NCI-H128 (cell line): ENCODE results near the gene MTOR.

ENCODE experiments used
- DNase-seq: peaks from one replicate; lab custom pipeline; 2025; ENCODE audit not compliant: unreplicated experiment; lab: John Stamatoyannopoulos, UW

MTOR gene

GRCh38 chr1:11152755-11153154 lies 109.6 kb downstream of the MTOR start:
- DNase-seq = no peak

DNA sequence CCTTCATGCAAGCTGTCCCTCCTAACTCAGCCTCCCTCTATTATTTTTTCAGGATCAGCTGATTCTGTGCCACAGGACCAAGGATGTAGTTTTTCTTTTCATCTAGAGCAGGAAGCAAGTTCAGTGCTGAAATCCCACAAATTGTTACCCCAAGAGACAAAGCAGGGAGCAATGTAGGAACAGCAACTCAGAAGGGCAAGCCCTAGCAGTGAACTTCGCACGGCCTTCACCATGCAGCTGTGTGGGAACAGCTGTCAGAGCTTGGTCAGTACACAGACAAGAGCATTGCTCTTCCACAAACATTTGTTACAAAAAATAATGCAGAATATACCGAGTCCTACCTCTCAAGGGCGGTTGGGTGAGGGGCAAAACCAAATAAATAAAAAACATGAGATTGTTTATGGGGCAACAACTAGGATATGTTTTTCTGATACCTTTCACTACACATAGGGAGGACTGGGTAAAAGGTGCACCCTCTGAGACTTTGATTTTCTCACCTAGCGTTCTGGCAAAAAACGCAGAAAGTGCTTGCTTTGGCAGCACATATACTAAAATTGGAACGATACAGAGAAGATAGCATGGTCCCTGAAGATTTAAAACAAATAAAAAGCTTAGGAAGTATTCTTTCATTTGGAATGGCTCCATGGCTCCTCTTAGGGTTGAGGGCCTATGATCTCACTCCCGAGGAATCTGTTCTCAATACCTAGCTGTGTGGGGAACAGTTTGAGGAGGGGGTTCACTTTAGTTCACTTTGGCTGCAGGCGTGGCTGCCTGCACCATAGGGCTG lies 110.3 kb downstream of the MTOR start:
- no peak for DNase-seq

GRCh38 chr1:11151114-11151513 lies 111.2 kb downstream of the MTOR start:
- DNase-seq = no peak

DNA sequence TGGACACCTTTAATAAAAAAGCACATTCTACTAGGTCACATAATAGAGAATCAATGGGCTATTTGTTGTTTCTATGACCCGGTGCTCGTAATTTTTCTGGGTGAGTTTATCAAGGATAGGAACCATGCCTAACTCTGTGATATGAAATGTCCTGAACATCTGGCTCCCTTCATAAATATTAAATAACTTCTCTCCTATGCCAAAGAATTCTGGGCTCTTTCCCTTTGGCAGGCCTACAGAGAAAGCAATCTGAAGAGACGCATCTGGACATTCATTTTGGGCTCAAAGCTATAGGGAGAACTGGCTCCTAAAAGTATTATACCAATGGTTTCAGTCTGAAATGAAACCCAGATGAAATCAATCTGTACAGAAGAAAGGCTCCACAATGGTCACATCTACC lies 112.0 kb downstream of the MTOR start:
- no peak for DNase-seq

- no peak for DNase-seq
Measured at GRCh38 chr1:11147197-11147770, 115.1 kb downstream of the MTOR start.

DNA sequence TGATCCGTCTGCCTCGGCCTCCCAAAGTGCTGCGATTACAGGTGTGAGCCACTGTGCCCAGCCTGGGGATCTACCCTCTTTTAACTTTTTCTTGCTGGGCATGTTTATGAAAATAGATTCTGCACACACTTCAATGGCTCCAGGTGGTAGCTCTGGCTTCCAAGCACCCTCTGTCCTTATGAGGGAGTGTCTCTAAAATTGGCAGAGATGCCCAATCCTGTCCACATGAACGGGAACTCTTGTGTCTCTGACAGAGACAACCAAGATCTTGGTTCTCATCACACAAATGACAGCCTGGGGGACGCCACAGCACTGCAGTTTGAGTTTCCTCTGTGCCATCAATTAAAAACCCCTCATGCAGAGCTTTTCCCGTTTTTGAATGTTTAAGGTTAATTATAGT lies 116.6 kb downstream of the MTOR start:
- DNase-seq = no peak

GRCh38 chr1:11144570-11145256 lies 117.6 kb downstream of the MTOR start:
- DNase-seq = no peak

DNA sequence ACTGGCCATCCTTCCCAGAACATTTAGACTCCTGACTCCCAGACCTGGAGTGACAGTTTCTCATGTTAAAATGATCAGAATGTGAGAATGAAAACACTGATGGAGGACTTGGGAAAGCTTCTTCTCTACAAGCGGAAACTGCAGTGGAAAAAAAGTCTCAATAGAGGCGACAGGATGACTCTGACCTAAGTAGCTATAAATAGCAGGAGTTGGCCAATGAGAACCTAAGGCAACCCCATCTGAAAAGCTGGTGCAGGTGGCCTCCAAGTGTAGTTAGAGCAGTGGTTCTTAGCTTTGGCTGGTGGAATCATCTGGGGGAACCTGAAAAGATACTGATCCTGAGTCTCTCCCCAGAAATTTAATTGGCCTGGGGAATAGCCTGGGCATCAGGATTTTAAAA lies 118.4 kb downstream of the MTOR start:
- no peak for DNase-seq

DNA sequence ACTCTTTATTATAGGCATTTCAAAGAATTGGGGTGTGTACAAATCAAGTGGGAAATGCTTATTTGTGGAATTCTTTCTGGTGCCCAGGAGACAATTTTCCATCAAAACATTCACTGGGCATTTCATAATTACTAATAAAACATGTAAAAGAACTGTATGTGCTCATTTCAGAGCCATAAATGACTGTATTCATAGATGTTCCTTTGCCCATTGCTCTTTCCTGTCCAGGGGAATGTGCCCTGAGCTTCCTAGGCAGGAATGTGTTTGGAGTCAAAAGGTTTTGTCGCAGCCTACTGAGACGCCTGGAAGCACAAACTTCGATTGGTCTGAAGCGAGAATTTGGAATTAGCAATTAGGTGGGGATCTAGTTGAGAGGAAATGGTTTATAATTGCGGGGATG lies 119.0 kb downstream of the MTOR start:
- DNase-seq = no peak

DNA sequence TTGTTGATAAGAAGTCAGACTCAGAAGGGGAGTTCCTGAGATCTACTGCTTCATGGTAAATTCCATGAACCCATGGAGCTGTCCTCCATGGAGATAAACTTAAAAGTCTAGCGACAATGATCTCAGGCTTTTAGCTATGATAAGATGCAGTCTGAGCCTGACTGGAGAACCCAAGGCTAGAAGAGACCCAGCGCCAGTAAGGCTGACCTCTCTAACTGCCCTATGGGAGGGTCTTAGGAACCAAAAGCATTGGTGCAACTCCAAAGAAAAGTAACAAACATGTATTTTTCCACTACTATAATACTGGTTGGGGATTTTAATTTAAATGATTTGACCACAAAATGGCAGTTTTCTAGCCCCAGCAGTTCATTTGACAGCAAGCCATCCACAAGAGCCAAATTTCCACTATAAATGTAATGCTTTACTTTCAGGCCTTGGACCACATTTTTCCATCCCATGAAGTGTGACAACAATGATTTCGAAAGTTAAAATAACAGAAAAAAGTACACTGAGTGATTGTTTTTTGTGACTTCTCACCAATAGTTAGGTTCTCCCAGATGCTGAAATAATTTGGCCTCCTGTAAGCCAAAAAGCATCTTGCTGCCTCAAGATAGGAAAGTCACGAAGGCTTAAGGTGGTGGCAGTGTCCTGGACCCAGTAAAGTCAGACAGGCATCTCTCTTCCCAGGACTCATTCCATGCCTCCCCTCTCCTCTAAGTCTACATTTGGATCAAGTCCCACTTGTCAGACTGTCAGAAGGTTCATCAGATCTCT lies 119.5 kb downstream of the MTOR start:
- no peak for DNase-seq

DNA sequence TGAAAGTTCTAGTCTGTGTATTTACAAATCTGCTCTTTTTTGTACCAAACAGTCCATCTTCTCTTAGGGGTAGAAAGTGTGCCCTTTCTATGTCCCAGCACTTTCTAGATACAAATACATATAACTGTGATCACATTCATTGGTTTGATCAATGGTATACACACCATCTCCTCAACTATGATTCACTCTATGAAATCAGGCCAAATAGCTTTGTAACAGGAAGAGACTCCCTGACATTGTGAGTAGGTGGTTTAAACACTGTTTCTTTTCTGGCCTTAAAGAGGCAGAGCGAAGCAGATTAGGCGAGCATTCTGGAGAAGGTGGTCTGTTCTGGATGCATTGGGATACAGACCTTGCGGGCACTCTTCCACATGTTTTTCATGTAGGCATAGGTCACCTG lies 123.4 kb downstream of the MTOR start:
- no peak for DNase-seq

- no peak for DNase-seq
Measured at GRCh38 chr1:11138029-11138428, 124.3 kb downstream of the MTOR start.

DNA sequence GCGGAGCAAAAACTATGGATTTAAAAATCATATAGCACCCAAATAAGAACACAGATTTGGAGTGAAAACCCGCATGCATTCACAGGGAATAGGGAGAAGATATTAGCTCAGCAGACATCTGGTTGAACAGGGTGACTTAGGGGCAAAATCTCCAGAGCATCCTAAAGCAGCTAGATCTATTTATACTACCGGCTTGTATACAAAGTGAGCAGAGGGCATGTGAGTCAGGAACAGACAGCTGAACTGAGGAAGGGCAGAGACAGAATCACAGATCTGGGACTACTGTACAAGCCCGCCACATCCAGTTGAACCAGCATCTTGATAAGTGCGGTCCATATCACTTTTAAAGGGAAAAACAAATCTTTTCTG lies 127.5 kb downstream of the MTOR start:
- DNase-seq = no peak

DNA sequence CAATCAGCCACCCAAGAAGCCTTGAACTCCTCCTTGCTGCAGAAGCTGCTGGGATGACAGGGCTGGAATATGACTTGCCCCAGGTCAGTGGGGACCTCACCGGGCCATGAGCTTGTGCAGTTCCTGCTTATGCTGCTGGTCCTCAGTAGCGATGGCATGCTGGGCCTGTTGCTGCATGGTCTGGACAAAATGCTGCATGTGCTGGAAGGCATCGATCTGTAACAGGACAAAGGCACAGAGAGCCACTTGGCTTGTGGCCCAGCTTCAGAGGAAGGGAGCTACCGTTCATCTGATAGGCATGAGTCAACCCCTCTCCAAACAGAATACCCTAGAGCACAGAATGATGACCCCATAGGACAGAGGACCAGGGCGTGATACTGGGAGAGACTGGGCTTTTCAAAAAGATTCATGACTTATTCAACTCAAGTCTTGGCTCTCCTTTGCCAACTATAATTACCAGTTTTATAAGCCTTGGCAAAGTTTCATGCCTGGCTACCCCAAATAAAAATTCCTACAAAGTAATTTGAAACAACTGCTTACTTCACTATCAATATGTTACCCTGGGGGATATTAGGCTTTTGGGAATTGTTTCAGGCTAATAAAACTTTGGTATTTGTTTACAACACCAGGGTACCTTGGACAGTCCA lies 128.0 kb downstream of the MTOR start:
- no peak for DNase-seq

- no peak for DNase-seq
Measured at GRCh38 chr1:11132563-11133293, 129.6 kb downstream of the MTOR start.

- no peak for DNase-seq
Measured at GRCh38 chr1:11131816-11132215, 130.5 kb downstream of the MTOR start.

GRCh38 chr1:11130406-11130805 lies 131.9 kb downstream of the MTOR start:
- DNase-seq = no peak

- no peak for DNase-seq
Measured at GRCh38 chr1:11129649-11130390, 132.5 kb downstream of the MTOR start.

DNA sequence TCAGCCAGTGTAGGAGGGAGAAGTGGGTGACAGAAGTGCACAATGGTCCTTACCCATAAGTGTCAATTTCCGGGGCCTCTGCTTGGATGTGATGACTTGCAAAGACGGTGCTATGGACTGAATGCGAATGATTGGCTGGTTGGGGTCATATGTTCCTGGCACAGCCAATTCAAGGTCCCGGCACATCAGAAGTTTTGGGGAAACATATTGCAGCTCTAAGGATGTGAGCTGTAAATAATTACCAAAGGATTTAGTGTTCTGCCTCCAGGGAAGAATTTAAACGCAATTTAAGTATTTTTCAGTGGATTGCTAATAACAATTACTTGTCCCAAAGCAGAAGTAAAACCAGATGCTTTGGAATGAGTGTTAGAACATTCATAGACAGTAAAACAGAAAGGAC lies 135.8 kb downstream of the MTOR start:
- DNase-seq = no peak

GRCh38 chr1:11125931-11126330 lies 136.4 kb downstream of the MTOR start:
- DNase-seq = no peak
